Measurements from ENCODE around the gene NEDD9. TPM values are rescaled to one million over a fixed set of nuclear protein-coding genes. Genes with fewer than 3 reads are reported as not detected.

The NEDD9 gene
- polyA plus RNA-seq, 3 donors = 18.2 to 35.9 (median 33.0) TPM

DNA sequence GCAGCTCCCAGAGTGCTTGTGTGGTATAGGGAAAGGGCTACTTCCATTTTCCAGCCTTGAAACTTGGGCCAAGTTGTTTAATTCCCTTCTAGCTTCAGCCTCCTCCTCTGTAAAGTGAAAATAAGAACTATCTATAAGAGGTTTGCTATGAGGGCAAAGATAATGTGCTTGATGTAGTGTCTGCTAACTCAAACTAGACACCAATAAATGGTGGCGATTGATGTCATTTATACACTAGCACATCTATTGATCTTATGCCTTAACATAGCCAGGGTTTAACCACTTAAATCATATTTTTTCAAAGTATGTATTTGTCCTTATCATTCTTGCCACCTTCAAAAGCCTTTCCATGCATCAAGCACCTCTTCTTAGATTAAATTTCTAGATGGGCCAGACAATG lies 55.2 kb downstream of the NEDD9 start:
- peaks cover 0 to 2% (median 1%) of the 10 kb centered on the region in 3 donors for H3K27me3 Mint-ChIP-seq (ENCODE audit: low read depth in 3 of 3)
- peaks cover 0 to 3% (median 0%) of the 10 kb centered on the region in 7 donors for H3K9me3 Mint-ChIP-seq
- H3K4me2 ChIP-seq (replicated peaks; ENCODE audit: extremely low read depth, low read length, poor library complexity, severe bottlenecking) = no peak overlapping the region
- no peak overlapping the region for H2AFZ ChIP-seq (ENCODE audit: insufficient read depth, low read depth, low read length, poor library complexity, severe bottlenecking)
- no peak overlapping the region for H3K4me3 ChIP-seq (replicated peaks in 1 of 3; ENCODE audit: low read depth in 2 of 3, low read length in 3 of 3)
- H4K20me1 ChIP-seq (ENCODE audit: insufficient read depth, low read length) = no peaks in the 10 kb centered on the region
- no peak overlapping the region for H3K27ac ChIP-seq (ENCODE audit: low read depth in 1 of 2, low read length in 2 of 2)
- no peaks in the 10 kb centered on the region for H3K79me2 ChIP-seq (ENCODE audit: insufficient read depth, low read length)
- peaks cover 2 to 3% of the 10 kb centered on the region in 2 donors for H3K36me3 Mint-ChIP-seq
- no peaks in the 10 kb centered on the region for H3K9me3 ChIP-seq (replicated peaks in 1 of 2; ENCODE audit: control insufficient read depth in 1 of 2, insufficient read depth in 1 of 2, low read length in 2 of 2)
- no peak overlapping the region for H3K9ac ChIP-seq (ENCODE audit: insufficient read depth, low read length, poor library complexity, severe bottlenecking)
- no peak for TF ChIP-seq CTCF (IDR thresholded peaks at IDR 0.05)
- no CpG with 5 or more reads among the region's 1 CpG for WGBS (ENCODE audit: insufficient coverage)
- no peak for DNase-seq
- no peak overlapping the region for H3K4me3 Mint-ChIP-seq
- no peaks in the 10 kb centered on the region for H3K36me3 ChIP-seq (replicated peaks in 1 of 2; ENCODE audit: control insufficient read depth in 1 of 2, insufficient read depth in 2 of 2, low read length in 2 of 2)
- H3K27me3 ChIP-seq (ENCODE audit: control insufficient read depth in 2 of 2, insufficient read depth in 2 of 2, low read length in 2 of 2) = no peaks in the 10 kb centered on the region
- no peak overlapping the region for H3K27ac Mint-ChIP-seq
- H3K4me1 ChIP-seq (ENCODE audit: control insufficient read depth in 1 of 2, insufficient read depth in 2 of 2, low read length in 2 of 2) = peaks cover 8 to 9% of the 10 kb centered on the region in 2 donors
- peaks cover 17% of the 10 kb centered on the region for H3K4me1 Mint-ChIP-seq
- intact Hi-C loops (cut with micrococcal nuclease) = no loop called here

DNA sequence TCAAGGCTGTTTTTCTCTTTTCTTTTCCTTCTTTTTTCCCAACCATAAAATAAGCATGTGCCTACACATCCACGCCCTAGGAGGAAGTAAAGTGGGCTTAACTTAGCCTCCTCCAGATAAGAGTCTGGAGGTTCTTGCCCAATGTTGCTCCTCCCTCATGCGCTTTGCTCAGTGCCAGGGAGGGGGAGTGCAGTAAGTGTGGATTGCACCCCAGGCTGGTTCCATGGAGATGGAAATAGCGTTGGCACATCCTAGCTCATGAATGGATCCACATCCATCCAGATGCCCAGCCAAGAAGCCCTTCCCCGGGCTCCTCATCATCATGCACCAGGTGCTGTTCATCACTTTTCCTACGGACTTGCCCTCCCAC lies 58.2 kb downstream of the NEDD9 start:
- intact Hi-C loops (cut with micrococcal nuclease) = loop anchor here in 1 of 2 donors (5.0 kb wide), 1 partner anchor 58 kb away; the partner anchor contains the start of gene NEDD9
- no peak for TF ChIP-seq CTCF (IDR thresholded peaks at IDR 0.05)
- Histone ChIP-seq H3K36me3 (replicated peaks in 1 of 2; ENCODE audit: control insufficient read depth in 1 of 2, insufficient read depth in 2 of 2, low read length in 2 of 2) (no peaks in the 10 kb centered on the region), H3K9ac (ENCODE audit: insufficient read depth, low read length, poor library complexity, severe bottlenecking) (no peak overlapping the region), H4K20me1 (ENCODE audit: insufficient read depth, low read length) (no peaks in the 10 kb centered on the region), H3K79me2 (ENCODE audit: insufficient read depth, low read length) (no peaks in the 10 kb centered on the region), H3K4me2 (replicated peaks; ENCODE audit: extremely low read depth, low read length, poor library complexity, severe bottlenecking) (no peak overlapping the region), H3K9me3 (replicated peaks in 1 of 2; ENCODE audit: control insufficient read depth in 1 of 2, insufficient read depth in 1 of 2, low read length in 2 of 2) (no peaks in the 10 kb centered on the region), H3K27me3 (ENCODE audit: control insufficient read depth in 2 of 2, insufficient read depth in 2 of 2, low read length in 2 of 2) (no peaks in the 10 kb centered on the region), H3K4me1 (ENCODE audit: control insufficient read depth in 1 of 2, insufficient read depth in 2 of 2, low read length in 2 of 2) (peaks cover 8 to 11% of the 10 kb centered on the region in 2 donors), H2AFZ (ENCODE audit: insufficient read depth, low read depth, low read length, poor library complexity, severe bottlenecking) (no peak overlapping the region), H3K4me3 (replicated peaks in 1 of 3; ENCODE audit: low read depth in 2 of 3, low read length in 3 of 3) (no peak overlapping the region), H3K27ac (ENCODE audit: low read depth in 1 of 2, low read length in 2 of 2) (no peak overlapping the region)
- Mint-ChIP-seq H3K4me3 (no peak overlapping the region), H3K4me1 (peaks cover 19% of the 10 kb centered on the region), H3K27me3 (ENCODE audit: low read depth in 3 of 3) (peaks cover 1 to 6% (median 2%) of the 10 kb centered on the region in 3 donors), H3K36me3 (no peaks in the 10 kb centered on the region), H3K9me3 (peaks cover 0 to 3% (median 0%) of the 10 kb centered on the region in 7 donors), H3K27ac (peak overlapping the region in 4 of 7 donors; percentile 27 to 87 (median 38))
- 80% methylated on average over 4 of the region's 5 CpGs for WGBS (ENCODE audit: insufficient coverage)
- DNase-seq = peak in 2 of 3 donors; percentile 14 to 26

Measured in CD14-positive monocyte (primary cell).